ENCODE measurements around the gene OTOL1. TPM values are rescaled to one million over a fixed set of nuclear protein-coding genes. Genes with fewer than 3 reads are reported as not detected.

OTOL1 gene
- total and polyA plus RNA-seq, 2 experiments from 2014 or later, result not detected

DNA sequence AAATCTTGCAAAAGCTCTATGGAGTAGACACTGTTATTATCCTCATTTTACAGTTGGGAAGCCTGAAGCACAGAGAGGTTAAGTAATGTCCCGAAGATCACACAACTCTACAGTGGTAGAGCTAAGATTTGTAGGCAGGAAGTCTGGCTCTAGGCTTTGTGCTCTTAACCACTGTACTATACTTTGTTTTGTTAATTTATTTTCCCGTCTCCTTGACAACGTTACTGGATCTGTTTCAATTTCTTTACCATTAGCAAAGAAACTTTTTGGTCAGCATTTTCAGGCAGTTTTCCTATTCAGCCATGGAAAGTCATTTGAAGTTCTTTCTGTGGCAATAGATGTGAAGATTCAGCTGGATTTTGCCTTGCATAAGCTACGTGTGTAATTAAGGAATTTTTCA, 51.7 kb downstream of the OTOL1 start:
- Mint-ChIP-seq H3K36me3 (ENCODE audit: low read depth) (no peaks in the 10 kb centered on the region), H3K27me3 (ENCODE audit: insufficient read depth, low read depth, poor library complexity) (no peaks in the 10 kb centered on the region), H3K4me1 (peaks cover 14% of the 10 kb centered on the region; the same call in 2 of the 3 replicates), H3K4me3 (no peak overlapping the region), H3K9me3 (no peaks in the 10 kb centered on the region), H3K27ac (no peak overlapping the region)
- no peak for TF ChIP-seq EZH2 (IDR thresholded peaks at IDR 0.05; ENCODE audit: low read depth, unreplicated experiment)
- TF ChIP-seq JUNB (IDR thresholded peaks at IDR 0.05; ENCODE audit: unreplicated experiment), result no peak
- TF ChIP-seq, protein P1, sequence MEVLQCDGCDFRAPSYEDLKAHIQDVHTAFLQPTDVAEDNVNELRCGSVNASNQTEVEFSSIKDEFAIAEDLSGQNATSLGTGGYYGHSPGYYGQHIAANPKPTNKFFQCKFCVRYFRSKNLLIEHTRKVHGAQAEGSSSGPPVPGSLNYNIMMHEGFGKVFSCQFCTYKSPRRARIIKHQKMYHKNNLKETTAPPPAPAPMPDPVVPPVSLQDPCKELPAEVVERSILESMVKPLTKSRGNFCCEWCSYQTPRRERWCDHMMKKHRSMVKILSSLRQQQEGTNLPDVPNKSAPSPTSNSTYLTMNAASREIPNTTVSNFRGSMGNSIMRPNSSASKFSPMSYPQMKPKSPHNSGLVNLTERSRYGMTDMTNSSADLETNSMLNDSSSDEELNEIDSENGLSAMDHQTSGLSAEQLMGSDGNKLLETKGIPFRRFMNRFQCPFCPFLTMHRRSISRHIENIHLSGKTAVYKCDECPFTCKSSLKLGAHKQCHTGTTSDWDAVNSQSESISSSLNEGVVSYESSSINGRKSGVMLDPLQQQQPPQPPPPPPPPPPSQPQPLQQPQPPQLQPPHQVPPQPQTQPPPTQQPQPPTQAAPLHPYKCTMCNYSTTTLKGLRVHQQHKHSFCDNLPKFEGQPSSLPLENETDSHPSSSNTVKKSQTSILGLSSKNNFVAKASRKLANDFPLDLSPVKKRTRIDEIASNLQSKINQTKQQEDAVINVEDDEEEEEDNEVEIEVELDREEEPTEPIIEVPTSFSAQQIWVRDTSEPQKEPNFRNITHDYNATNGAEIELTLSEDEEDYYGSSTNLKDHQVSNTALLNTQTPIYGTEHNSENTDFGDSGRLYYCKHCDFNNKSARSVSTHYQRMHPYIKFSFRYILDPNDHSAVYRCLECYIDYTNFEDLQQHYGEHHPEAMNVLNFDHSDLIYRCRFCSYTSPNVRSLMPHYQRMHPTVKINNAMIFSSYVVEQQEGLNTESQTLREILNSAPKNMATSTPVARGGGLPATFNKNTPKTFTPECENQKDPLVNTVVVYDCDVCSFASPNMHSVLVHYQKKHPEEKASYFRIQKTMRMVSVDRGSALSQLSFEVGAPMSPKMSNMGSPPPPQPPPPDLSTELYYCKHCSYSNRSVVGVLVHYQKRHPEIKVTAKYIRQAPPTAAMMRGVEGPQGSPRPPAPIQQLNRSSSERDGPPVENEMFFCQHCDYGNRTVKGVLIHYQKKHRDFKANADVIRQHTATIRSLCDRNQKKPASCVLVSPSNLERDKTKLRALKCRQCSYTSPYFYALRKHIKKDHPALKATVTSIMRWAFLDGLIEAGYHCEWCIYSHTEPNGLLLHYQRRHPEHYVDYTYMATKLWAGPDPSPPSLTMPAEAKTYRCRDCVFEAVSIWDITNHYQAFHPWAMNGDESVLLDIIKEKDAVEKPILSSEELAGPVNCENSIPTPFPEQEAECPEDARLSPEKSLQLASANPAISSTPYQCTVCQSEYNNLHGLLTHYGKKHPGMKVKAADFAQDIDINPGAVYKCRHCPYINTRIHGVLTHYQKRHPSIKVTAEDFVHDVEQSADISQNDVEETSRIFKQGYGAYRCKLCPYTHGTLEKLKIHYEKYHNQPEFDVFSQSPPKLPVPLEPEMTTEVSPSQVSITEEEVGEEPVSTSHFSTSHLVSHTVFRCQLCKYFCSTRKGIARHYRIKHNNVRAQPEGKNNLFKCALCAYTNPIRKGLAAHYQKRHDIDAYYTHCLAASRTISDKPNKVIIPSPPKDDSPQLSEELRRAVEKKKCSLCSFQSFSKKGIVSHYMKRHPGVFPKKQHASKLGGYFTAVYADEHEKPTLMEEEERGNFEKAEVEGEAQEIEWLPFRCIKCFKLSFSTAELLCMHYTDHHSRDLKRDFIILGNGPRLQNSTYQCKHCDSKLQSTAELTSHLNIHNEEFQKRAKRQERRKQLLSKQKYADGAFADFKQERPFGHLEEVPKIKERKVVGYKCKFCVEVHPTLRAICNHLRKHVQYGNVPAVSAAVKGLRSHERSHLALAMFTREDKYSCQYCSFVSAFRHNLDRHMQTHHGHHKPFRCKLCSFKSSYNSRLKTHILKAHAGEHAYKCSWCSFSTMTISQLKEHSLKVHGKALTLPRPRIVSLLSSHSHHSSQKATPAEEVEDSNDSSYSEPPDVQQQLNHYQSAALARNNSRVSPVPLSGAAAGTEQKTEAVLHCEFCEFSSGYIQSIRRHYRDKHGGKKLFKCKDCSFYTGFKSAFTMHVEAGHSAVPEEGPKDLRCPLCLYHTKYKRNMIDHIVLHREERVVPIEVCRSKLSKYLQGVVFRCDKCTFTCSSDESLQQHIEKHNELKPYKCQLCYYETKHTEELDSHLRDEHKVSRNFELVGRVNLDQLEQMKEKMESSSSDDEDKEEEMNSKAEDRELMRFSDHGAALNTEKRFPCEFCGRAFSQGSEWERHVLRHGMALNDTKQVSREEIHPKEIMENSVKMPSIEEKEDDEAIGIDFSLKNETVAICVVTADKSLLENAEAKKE (CRISPR knock-in tag; IDR thresholded peaks at IDR 0.05), result no peak
- TF ChIP-seq, protein P2, sequence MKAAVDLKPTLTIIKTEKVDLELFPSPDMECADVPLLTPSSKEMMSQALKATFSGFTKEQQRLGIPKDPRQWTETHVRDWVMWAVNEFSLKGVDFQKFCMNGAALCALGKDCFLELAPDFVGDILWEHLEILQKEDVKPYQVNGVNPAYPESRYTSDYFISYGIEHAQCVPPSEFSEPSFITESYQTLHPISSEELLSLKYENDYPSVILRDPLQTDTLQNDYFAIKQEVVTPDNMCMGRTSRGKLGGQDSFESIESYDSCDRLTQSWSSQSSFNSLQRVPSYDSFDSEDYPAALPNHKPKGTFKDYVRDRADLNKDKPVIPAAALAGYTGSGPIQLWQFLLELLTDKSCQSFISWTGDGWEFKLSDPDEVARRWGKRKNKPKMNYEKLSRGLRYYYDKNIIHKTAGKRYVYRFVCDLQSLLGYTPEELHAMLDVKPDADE (IDR thresholded peaks at IDR 0.05), result no peak
- TF ChIP-seq, protein P3, sequence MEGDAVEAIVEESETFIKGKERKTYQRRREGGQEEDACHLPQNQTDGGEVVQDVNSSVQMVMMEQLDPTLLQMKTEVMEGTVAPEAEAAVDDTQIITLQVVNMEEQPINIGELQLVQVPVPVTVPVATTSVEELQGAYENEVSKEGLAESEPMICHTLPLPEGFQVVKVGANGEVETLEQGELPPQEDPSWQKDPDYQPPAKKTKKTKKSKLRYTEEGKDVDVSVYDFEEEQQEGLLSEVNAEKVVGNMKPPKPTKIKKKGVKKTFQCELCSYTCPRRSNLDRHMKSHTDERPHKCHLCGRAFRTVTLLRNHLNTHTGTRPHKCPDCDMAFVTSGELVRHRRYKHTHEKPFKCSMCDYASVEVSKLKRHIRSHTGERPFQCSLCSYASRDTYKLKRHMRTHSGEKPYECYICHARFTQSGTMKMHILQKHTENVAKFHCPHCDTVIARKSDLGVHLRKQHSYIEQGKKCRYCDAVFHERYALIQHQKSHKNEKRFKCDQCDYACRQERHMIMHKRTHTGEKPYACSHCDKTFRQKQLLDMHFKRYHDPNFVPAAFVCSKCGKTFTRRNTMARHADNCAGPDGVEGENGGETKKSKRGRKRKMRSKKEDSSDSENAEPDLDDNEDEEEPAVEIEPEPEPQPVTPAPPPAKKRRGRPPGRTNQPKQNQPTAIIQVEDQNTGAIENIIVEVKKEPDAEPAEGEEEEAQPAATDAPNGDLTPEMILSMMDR (conservative IDR thresholded peaks at IDR 0.05; ENCODE audit: low read depth in 2 of 2), result no peak
- TF ChIP-seq ZNF331 (CRISPR knock-in tag; IDR thresholded peaks at IDR 0.05; ENCODE audit: low read depth), result no peak
- TF ChIP-seq NANOG (IDR thresholded peaks at IDR 0.05; ENCODE audit: borderline replicate concordance), result no peak
- TF ChIP-seq ZNF114 (CRISPR knock-in tag; IDR thresholded peaks at IDR 0.05), result no peak
- TF ChIP-seq, protein P4, sequence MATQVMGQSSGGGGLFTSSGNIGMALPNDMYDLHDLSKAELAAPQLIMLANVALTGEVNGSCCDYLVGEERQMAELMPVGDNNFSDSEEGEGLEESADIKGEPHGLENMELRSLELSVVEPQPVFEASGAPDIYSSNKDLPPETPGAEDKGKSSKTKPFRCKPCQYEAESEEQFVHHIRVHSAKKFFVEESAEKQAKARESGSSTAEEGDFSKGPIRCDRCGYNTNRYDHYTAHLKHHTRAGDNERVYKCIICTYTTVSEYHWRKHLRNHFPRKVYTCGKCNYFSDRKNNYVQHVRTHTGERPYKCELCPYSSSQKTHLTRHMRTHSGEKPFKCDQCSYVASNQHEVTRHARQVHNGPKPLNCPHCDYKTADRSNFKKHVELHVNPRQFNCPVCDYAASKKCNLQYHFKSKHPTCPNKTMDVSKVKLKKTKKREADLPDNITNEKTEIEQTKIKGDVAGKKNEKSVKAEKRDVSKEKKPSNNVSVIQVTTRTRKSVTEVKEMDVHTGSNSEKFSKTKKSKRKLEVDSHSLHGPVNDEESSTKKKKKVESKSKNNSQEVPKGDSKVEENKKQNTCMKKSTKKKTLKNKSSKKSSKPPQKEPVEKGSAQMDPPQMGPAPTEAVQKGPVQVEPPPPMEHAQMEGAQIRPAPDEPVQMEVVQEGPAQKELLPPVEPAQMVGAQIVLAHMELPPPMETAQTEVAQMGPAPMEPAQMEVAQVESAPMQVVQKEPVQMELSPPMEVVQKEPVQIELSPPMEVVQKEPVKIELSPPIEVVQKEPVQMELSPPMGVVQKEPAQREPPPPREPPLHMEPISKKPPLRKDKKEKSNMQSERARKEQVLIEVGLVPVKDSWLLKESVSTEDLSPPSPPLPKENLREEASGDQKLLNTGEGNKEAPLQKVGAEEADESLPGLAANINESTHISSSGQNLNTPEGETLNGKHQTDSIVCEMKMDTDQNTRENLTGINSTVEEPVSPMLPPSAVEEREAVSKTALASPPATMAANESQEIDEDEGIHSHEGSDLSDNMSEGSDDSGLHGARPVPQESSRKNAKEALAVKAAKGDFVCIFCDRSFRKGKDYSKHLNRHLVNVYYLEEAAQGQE (IDR thresholded peaks at IDR 0.05; ENCODE audit: unreplicated experiment), result no peak
- H3K9me2 ChIP-seq (ENCODE audit: insufficient read depth), result no peaks in the 10 kb centered on the region
- no peak overlapping the region for H3K27ac ChIP-seq (ENCODE audit: low read depth)
- DNase-seq (ENCODE audit: low spot score) (peak; percentile 48), ATAC-seq (no peak)
- no peaks in the 10 kb centered on the region for H3F3A ChIP-seq (replicated peaks; ENCODE audit: low read depth)
- H3K36me3 ChIP-seq (ENCODE audit: insufficient read depth), result no peaks in the 10 kb centered on the region
- no peak overlapping the region for H2AFZ ChIP-seq
- H3K27me3 ChIP-seq (ENCODE audit: insufficient read depth), result no peaks in the 10 kb centered on the region
- H3K4me3 ChIP-seq, result no peak overlapping the region
- no peaks in the 10 kb centered on the region for H4K20me1 ChIP-seq (replicated peaks; ENCODE audit: insufficient read depth)
- no peak overlapping the region for H3K4me2 ChIP-seq
- H3K79me2 ChIP-seq (replicated peaks; ENCODE audit: insufficient read depth), result no peaks in the 10 kb centered on the region
- no peaks in the 10 kb centered on the region for H3K4me1 ChIP-seq (ENCODE audit: insufficient read depth)

Measured in GM23338 (cell line).